ENCODE data around the gene TIMM44. TPM values are rescaled to one million over a fixed set of nuclear protein-coding genes. Genes with fewer than 3 reads are reported as not detected.

The TIMM44 gene
- total and polyA plus RNA-seq, 8 donors, result 19.8 to 83.1 (median 27.0) TPM

DNA sequence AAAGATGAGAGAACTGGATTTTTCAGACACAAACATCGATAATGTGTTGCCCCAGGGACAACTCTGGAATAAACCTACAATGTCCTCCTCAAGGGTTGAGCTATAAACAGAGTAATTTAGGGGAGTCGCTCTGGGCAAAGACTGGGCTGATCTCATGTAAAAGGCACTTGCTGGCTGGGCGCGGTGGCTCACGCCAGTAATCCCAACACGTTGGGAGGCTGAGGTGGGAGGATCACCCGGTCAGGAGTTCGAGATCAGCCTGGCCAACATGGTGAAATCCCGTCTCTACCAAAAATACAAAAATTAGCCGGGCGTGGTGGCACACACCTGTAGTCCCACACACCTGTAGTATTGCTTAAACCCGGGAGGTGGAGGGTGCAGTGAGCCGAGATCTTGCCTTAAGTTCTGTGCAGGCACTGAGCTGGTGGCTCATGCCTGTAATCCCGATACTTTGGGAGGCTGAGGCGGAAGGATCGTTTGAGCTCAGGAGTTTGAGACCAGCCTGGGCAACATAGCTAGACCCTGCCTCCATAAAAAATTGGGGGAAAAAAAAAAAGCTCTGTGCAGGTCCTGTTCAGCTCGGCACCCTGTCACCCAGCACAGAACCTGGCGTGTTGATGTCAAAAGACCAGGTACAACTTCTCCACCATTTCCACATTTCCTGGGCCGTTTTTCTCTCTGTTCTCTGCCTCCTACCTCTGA is 1.4 kb downstream of the TIMM44 start:
- Histone ChIP-seq H3K4me1 (peaks cover 3 to 14% (median 5%) of the 10 kb centered on the region in 3 donors), H3K27me3 (no peaks in the 10 kb centered on the region), H3K27ac (no peak overlapping the region), H3K36me3 (peaks cover 2 to 13% (median 4%) of the 10 kb centered on the region in 3 donors), H3K4me3 (peak overlapping the region in 2 of 4 donors; percentile 91 to 99), H3K9me3 (no peaks in the 10 kb centered on the region)
- no peak for ATAC-seq
- peak in 2 of 6 donors; percentile 13 to 33 for DNase-seq
- WGBS, 2 donors, result 86 to 88% methylated on average over 19 of the region's 19 CpGs
- TF ChIP-seq, protein P1, sequence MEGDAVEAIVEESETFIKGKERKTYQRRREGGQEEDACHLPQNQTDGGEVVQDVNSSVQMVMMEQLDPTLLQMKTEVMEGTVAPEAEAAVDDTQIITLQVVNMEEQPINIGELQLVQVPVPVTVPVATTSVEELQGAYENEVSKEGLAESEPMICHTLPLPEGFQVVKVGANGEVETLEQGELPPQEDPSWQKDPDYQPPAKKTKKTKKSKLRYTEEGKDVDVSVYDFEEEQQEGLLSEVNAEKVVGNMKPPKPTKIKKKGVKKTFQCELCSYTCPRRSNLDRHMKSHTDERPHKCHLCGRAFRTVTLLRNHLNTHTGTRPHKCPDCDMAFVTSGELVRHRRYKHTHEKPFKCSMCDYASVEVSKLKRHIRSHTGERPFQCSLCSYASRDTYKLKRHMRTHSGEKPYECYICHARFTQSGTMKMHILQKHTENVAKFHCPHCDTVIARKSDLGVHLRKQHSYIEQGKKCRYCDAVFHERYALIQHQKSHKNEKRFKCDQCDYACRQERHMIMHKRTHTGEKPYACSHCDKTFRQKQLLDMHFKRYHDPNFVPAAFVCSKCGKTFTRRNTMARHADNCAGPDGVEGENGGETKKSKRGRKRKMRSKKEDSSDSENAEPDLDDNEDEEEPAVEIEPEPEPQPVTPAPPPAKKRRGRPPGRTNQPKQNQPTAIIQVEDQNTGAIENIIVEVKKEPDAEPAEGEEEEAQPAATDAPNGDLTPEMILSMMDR (IDR thresholded peaks at IDR 0.05), result no peak
- intact Hi-C loops (cut with DNase I), result no loop called here
- FAIRE-seq, result no peak

DNA sequence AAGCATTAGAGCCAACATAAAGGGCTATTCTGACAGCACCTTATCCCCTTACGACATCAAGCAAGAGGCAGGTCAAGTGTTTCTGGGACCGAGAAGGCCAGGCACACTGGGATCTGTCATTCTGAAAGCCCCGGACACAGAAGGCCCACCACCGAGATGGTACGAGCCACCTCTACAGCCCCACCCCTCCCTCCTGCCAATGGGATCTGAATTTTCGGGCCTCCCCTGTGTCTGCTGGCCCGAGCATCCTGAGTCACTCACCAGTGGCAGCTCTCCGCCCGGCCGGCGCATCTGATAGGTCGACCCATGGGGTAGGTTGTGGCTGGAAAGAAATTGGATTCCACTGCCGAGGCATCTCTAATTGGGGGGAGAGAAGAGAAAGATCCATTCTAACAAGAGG is 2.6 kb downstream of the TIMM44 start:
- TF ChIP-seq, protein P1 (IDR thresholded peaks at IDR 0.05), result no peak
- peaks cover 3 to 14% (median 5%) of the 10 kb centered on the region in 3 donors for H3K4me1 ChIP-seq
- ATAC-seq (no peak), FAIRE-seq (no peak), DNase-seq (peak in 2 of 6 donors; percentile 24 to 54)
- intact Hi-C loops (cut with DNase I), result no loop called here
- WGBS, 2 donors, result 90 to 94% methylated on average over 13 of the region's 13 CpGs
- H3K4me3 ChIP-seq, result no peak overlapping the region
- H3K27me3 ChIP-seq, result no peaks in the 10 kb centered on the region
- H3K36me3 ChIP-seq, result peaks cover 5 to 18% (median 7%) of the 10 kb centered on the region in 3 donors
- H3K9me3 ChIP-seq, result no peaks in the 10 kb centered on the region
- no peak overlapping the region for H3K27ac ChIP-seq

DNA sequence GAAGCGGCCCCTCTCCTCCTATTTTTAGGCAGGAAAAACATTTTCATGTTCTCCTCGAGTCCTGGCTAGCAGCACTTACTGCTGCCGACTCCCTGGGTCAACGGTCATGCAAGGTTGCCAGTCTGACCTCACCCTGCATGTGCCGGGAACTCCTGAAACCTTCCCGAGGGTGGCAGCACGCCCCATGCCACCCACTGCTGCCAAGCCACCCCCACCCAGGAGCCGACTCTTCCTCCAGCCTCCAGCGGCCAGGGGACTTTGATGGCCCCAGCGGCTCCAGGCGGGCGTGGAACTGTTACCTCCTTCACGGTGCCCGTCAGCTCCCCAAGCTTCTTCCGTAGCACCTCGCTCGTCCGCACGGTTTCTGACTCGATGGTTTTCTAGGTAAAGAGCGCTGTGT is 8.7 kb downstream of the TIMM44 start:
- Histone ChIP-seq H3K4me3 (no peak overlapping the region), H3K27ac (no peak overlapping the region), H3K9me3 (no peaks in the 10 kb centered on the region), H3K27me3 (no peaks in the 10 kb centered on the region), H3K4me1 (no peaks in the 10 kb centered on the region), H3K36me3 (peaks cover 5 to 66% (median 43%) of the 10 kb centered on the region in 3 donors)
- WGBS, 2 donors, result 91% methylated on average over 21 of the region's 21 CpGs
- no peak for FAIRE-seq
- peak in 2 of 6 donors; percentile 21 to 58 for DNase-seq
- TF ChIP-seq, protein P1 (IDR thresholded peaks at IDR 0.05), result no peak
- intact Hi-C loops (cut with DNase I), result loop anchor here in 1 of 3 donors (5.0 kb wide), 1 partner anchor 202 kb away; the partner anchor contains the start of gene CLEC4G
- peak in 1 of 4 donors; percentile 8 for ATAC-seq

DNA sequence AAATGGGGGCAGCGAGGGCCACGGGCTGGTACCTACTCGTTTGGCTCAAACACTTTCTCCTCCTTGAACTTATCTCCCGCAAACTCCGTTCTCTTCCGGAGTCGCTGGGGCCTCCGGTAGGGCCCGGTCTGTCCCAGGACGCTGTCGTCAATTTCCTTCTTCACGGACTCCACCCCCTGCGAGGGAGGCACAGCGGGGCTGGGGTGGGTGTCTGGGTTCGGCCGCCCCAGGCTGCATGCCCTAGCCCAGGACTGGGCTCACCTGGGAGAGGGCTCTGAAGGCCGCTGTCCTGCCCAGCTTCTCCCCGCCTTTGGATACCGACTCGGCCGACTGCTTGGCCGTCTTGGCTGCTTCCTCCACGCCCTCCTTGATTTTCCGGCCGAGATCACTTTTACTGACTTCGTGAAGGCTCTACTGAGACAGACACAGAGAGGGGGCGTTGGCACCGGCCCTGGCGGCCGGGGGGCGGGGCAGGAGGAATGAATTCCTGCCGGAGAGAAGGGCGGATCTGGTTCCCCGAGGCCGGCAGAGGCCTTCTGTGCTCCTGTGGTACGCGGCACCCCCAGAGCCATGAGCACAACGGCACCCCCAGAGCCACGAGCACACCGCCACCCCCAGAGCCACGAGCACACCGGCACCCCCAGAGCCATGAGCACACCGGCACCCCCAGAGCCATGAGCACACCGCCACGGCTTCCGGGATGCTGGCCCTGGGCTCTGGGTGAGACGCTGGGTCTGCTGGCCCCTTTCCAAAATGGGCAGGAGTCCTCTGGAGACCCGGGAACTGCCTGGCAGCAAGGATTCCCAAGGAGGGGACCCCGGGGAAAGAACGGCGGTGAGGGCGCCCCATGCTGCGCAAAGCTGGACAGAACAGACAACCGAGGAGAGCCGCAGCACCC is 9.4 kb downstream of the TIMM44 start:
- WGBS, 2 donors, result 92% methylated on average over 55 of the region's 55 CpGs
- intact Hi-C loops (cut with DNase I), result loop anchor here in 1 of 3 donors (5.0 kb wide), 1 partner anchor 202 kb away; the partner anchor contains the start of gene CLEC4G
- no peak overlapping the region for H3K4me3 ChIP-seq
- no peak overlapping the region for H3K27ac ChIP-seq
- no peaks in the 10 kb centered on the region for H3K9me3 ChIP-seq
- DNase-seq (peak in 1 of 6 donors; percentile 78), ATAC-seq (no peak), FAIRE-seq (no peak)
- no peaks in the 10 kb centered on the region for H3K27me3 ChIP-seq
- peaks cover 5 to 66% (median 43%) of the 10 kb centered on the region in 3 donors for H3K36me3 ChIP-seq
- TF ChIP-seq, protein P1 (IDR thresholded peaks at IDR 0.05), result no peak
- no peaks in the 10 kb centered on the region for H3K4me1 ChIP-seq

Data from pancreas (tissue), 10 donors.